Activated T-cell treated with anti-CD3 and anti-CD28 coated beads, Interleukin-2, amount 50 U/mL, for 72 hours (primary cell): ENCODE results near the gene PDS5A. TPM values are rescaled to one million over a fixed set of nuclear protein-coding genes. Genes with fewer than 3 reads are reported as not detected.
"Not testable (repeated sequence)": the region's sequence is repeated elsewhere in the genome, so short reads cannot be mapped to it uniquely, and the experiment has no call there.

Experiments
- ATAC-seq, 2 donors: fragments of 150-1000 bp; cut with Tn5 transposase; replicated peaks in 1 of 2; 2 replicates each; pipeline ENCODE4 v1.10.0; 2021; ENCODE audit warnings: moderate library complexity in 2 of 2, mild to moderate bottlenecking in 1 of 2
- DNase-seq, 2 donors: peaks; one replicate each; pipeline ENCODE4 v3.0.0; 2021 to 2022; ENCODE audit warnings: mixed read lengths in 1 of 2
- H3K27ac Mint-ChIP-seq: one replicate; pipeline ENCODE4 v1.8.0; 2022; ENCODE audit warnings: mild to moderate bottlenecking, moderate library complexity, mixed read lengths
- H3K27me3 Mint-ChIP-seq: one replicate; pipeline ENCODE4 v1.8.0; 2022; ENCODE audit warnings: low read depth, mixed read lengths
- H3K36me3 Mint-ChIP-seq, 2 donors: one replicate each; pipeline ENCODE4 v1.8.0; 2022; ENCODE audit warnings: mixed read lengths in 2 of 2, mild to moderate bottlenecking in 1 of 2; ENCODE audit not compliant: insufficient read depth in 2 of 2
- H3K4me1 Mint-ChIP-seq: one replicate; pipeline ENCODE4 v1.8.0; 2022; ENCODE audit warnings: low read depth, mixed read lengths
- H3K4me3 Mint-ChIP-seq, 2 donors: one replicate each; pipeline ENCODE4 v1.8.0; 2022; ENCODE audit warnings: mild to moderate bottlenecking in 2 of 2, mixed read lengths in 2 of 2, moderate library complexity in 2 of 2
- H3K9me3 Mint-ChIP-seq, 2 donors: one replicate each; pipeline ENCODE4 v1.8.0; 2022; ENCODE audit warnings: mixed read lengths in 2 of 2
- total RNA-seq, 2 donors: library from RNA; stranded (reverse); gene quantifications; one replicate each; pipeline ENCODE4 v1.2.3, GENCODE V29; 2022

PDS5A gene
- total RNA-seq, 2 donors from 2014 or later, result 111 to 128 TPM

GRCh38 chr4:39910064-39910463 lies 67.6 kb downstream of the PDS5A start:
- Mint-ChIP-seq H3K36me3 (peaks cover 3 to 28% of the 10 kb centered on the region in 2 donors), H3K4me3 (no peak overlapping the region)

GRCh38 chr4:39908284-39908683 lies 69.4 kb downstream of the PDS5A start:
- DNase-seq (no peak), ATAC-seq (no peak)
- H3K9me3 Mint-ChIP-seq, result no peaks in the 10 kb centered on the region
- no peak overlapping the region for H3K27ac Mint-ChIP-seq
- H3K4me1 Mint-ChIP-seq, result peaks cover 12% of the 10 kb centered on the region
- H3K4me3 Mint-ChIP-seq, result no peak overlapping the region
- no peaks in the 10 kb centered on the region for H3K27me3 Mint-ChIP-seq
- peaks cover 3 to 26% of the 10 kb centered on the region in 2 donors for H3K36me3 Mint-ChIP-seq

More at GRCh38 chr4:39910064-39910463, 67.6 kb downstream of the PDS5A start:
- Mint-ChIP-seq H3K27ac (no peak overlapping the region), H3K9me3 (no peaks in the 10 kb centered on the region), H3K4me1 (peaks cover 12% of the 10 kb centered on the region), H3K27me3 (no peaks in the 10 kb centered on the region)
- no peak for ATAC-seq
- no peak for DNase-seq

GRCh38 chr4:39905656-39906055 lies 72.1 kb downstream of the PDS5A start:
- DNase-seq (no peak), ATAC-seq (no peak)
- Mint-ChIP-seq H3K27ac (peak overlapping the region; percentile 0), H3K27me3 (no peaks in the 10 kb centered on the region), H3K36me3 (peaks cover 3 to 30% of the 10 kb centered on the region in 2 donors), H3K4me1 (peaks cover 12% of the 10 kb centered on the region), H3K4me3 (no peak overlapping the region), H3K9me3 (no peaks in the 10 kb centered on the region)

- H3K9me3 Mint-ChIP-seq, H3K4me3 Mint-ChIP-seq, DNase-seq, ATAC-seq, H3K27me3 Mint-ChIP-seq: not testable (repeated sequence)
- peaks cover 3 to 33% of the 10 kb centered on the region in 2 donors for H3K36me3 Mint-ChIP-seq
- H3K4me1 Mint-ChIP-seq, result peaks cover 12% of the 10 kb centered on the region
- H3K27ac Mint-ChIP-seq, result peak overlapping the region; percentile 21
Measured at GRCh38 chr4:39905019-39905418, 72.7 kb downstream of the PDS5A start.

- DNase-seq (no peak), ATAC-seq (no peak)
- Mint-ChIP-seq H3K27me3 (no peaks in the 10 kb centered on the region), H3K9me3 (no peaks in the 10 kb centered on the region), H3K4me1 (peaks cover 7% of the 10 kb centered on the region), H3K4me3 (no peak overlapping the region), H3K36me3 (peaks cover 6 to 40% of the 10 kb centered on the region in 2 donors), H3K27ac (peak overlapping the region; percentile 60)
Measured at GRCh38 chr4:39900966-39901365, 76.7 kb downstream of the PDS5A start.

GRCh38 chr4:39899291-39899690 lies 78.4 kb downstream of the PDS5A start:
- ATAC-seq, result peak in 1 of 2 donors; percentile 30
- no peak overlapping the region for H3K27ac Mint-ChIP-seq
- H3K9me3 Mint-ChIP-seq, result no peaks in the 10 kb centered on the region
- no peaks in the 10 kb centered on the region for H3K4me1 Mint-ChIP-seq
- H3K36me3 Mint-ChIP-seq, result peaks cover 4 to 34% of the 10 kb centered on the region in 2 donors
- H3K27me3 Mint-ChIP-seq, result no peaks in the 10 kb centered on the region
- H3K4me3 Mint-ChIP-seq, result no peak overlapping the region
- no peak for DNase-seq

- H3K36me3 Mint-ChIP-seq, result peaks cover 4 to 38% of the 10 kb centered on the region in 2 donors
- H3K9me3 Mint-ChIP-seq, result no peaks in the 10 kb centered on the region
- no peak overlapping the region for H3K4me3 Mint-ChIP-seq
Measured at GRCh38 chr4:39898015-39898414, 79.7 kb downstream of the PDS5A start.

GRCh38 chr4:39893693-39894072 lies 84.0 kb downstream of the PDS5A start:
- Mint-ChIP-seq H3K27me3 (no peaks in the 10 kb centered on the region), H3K4me1 (no peaks in the 10 kb centered on the region), H3K4me3 (no peak overlapping the region), H3K36me3 (peaks cover 0 to 33% of the 10 kb centered on the region in 2 donors), H3K9me3 (no peaks in the 10 kb centered on the region), H3K27ac (no peak overlapping the region)
- ATAC-seq, result no peak
- no peak for DNase-seq

More at GRCh38 chr4:39898015-39898414, 79.7 kb downstream of the PDS5A start:
- Mint-ChIP-seq H3K27ac (no peak overlapping the region), H3K27me3 (no peaks in the 10 kb centered on the region), H3K4me1 (no peaks in the 10 kb centered on the region)
- ATAC-seq (no peak), DNase-seq (no peak)

GRCh38 chr4:39892988-39893692 lies 84.6 kb downstream of the PDS5A start:
- no peaks in the 10 kb centered on the region for H3K4me1 Mint-ChIP-seq
- DNase-seq (no peak), ATAC-seq (no peak)
- H3K9me3 Mint-ChIP-seq, result no peaks in the 10 kb centered on the region
- no peaks in the 10 kb centered on the region for H3K27me3 Mint-ChIP-seq
- H3K36me3 Mint-ChIP-seq, result peaks cover 2 to 36% of the 10 kb centered on the region in 2 donors
- H3K4me3 Mint-ChIP-seq, result no peak overlapping the region
- no peak overlapping the region for H3K27ac Mint-ChIP-seq

GRCh38 chr4:39889226-39889625 lies 88.5 kb downstream of the PDS5A start:
- Mint-ChIP-seq H3K4me1 (no peaks in the 10 kb centered on the region), H3K9me3 (no peaks in the 10 kb centered on the region), H3K27me3 (no peaks in the 10 kb centered on the region), H3K27ac (peak overlapping the region; percentile 11), H3K4me3 (no peak overlapping the region), H3K36me3 (peaks cover 13 to 40% of the 10 kb centered on the region in 2 donors)
- no peak for DNase-seq
- ATAC-seq, result no peak

- Mint-ChIP-seq H3K9me3 (no peaks in the 10 kb centered on the region), H3K27me3 (no peaks in the 10 kb centered on the region), H3K36me3 (peaks cover 13 to 41% of the 10 kb centered on the region in 2 donors), H3K4me3 (no peak overlapping the region), H3K4me1 (no peaks in the 10 kb centered on the region), H3K27ac (peak overlapping the region; percentile 85)
- ATAC-seq (no peak), DNase-seq (no peak)
Measured at GRCh38 chr4:39888541-39888940, 89.2 kb downstream of the PDS5A start.

GRCh38 chr4:39883646-39884045 lies 94.1 kb downstream of the PDS5A start:
- H3K36me3 Mint-ChIP-seq, result peaks cover 18 to 32% of the 10 kb centered on the region in 2 donors
- peaks cover 5% of the 10 kb centered on the region for H3K4me1 Mint-ChIP-seq
- H3K27me3 Mint-ChIP-seq, result no peaks in the 10 kb centered on the region
- no peak for ATAC-seq
- no peak for DNase-seq
- no peaks in the 10 kb centered on the region for H3K9me3 Mint-ChIP-seq
- peak overlapping the region; percentile 81 for H3K27ac Mint-ChIP-seq
- H3K4me3 Mint-ChIP-seq, result no peak overlapping the region

GRCh38 chr4:39881789-39882188 lies 95.9 kb downstream of the PDS5A start:
- H3K9me3 Mint-ChIP-seq, result no peaks in the 10 kb centered on the region
- peaks cover 11 to 23% of the 10 kb centered on the region in 2 donors for H3K36me3 Mint-ChIP-seq
- peak overlapping the region; percentile 8 for H3K27ac Mint-ChIP-seq
- peaks cover 5% of the 10 kb centered on the region for H3K4me1 Mint-ChIP-seq
- ATAC-seq (no peak), DNase-seq (no peak)
- H3K27me3 Mint-ChIP-seq, result no peaks in the 10 kb centered on the region
- no peak overlapping the region for H3K4me3 Mint-ChIP-seq

GRCh38 chr4:39877971-39878370 lies 99.7 kb downstream of the PDS5A start:
- H3K9me3 Mint-ChIP-seq, result no peaks in the 10 kb centered on the region
- H3K36me3 Mint-ChIP-seq, result peaks cover 6 to 21% of the 10 kb centered on the region in 2 donors
- ATAC-seq, result no peak
- DNase-seq, result no peak
- H3K27ac Mint-ChIP-seq, result no peak overlapping the region
- peaks cover 20% of the 10 kb centered on the region for H3K4me1 Mint-ChIP-seq
- H3K4me3 Mint-ChIP-seq, result no peak overlapping the region
- no peaks in the 10 kb centered on the region for H3K27me3 Mint-ChIP-seq
